Measurements from ENCODE around the gene MAN1C1. TPM values are rescaled to one million over a fixed set of nuclear protein-coding genes. Genes with fewer than 3 reads are reported as not detected.
"Not testable (repeated sequence)": the region's sequence is repeated elsewhere in the genome, so short reads cannot be mapped to it uniquely, and the experiment has no call there.

The MAN1C1 gene
- total RNA-seq, 1 donor from 2014 or later, result 22.6 TPM

DNA sequence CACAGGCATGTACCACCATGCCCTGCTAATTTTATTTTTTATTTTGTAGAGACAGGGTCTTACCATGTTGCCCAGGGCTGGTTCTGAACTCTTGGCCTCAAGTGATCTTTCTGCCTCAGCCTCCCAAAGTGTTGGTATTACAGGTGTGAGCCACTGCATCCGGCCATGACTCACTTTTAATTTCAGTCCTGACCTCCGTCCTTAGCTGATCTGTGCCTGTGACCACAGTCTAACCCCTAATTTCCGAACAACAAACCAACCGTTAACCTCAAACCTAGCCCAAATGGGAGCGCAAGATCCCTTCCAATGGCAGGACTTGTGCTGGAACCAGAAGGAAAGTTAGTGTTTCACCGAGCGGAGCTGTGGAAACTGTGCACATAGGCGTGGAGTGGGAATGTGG, 29.3 kb upstream of the MAN1C1 start:
- Mint-ChIP-seq H3K27ac (ENCODE audit: unreplicated experiment) (no peak overlapping the region), H3K36me3 (ENCODE audit: low read depth) (no peaks in the 10 kb centered on the region), H3K4me1 (peaks cover 11% of the 10 kb centered on the region), H3K27me3 (ENCODE audit: low read depth) (no peaks in the 10 kb centered on the region), H3K9me3 (no peaks in the 10 kb centered on the region), H3K4me3 (no peak overlapping the region)
- no peak for DNase-seq (ENCODE audit: low read depth, low spot score)
- TF ChIP-seq, protein P1, sequence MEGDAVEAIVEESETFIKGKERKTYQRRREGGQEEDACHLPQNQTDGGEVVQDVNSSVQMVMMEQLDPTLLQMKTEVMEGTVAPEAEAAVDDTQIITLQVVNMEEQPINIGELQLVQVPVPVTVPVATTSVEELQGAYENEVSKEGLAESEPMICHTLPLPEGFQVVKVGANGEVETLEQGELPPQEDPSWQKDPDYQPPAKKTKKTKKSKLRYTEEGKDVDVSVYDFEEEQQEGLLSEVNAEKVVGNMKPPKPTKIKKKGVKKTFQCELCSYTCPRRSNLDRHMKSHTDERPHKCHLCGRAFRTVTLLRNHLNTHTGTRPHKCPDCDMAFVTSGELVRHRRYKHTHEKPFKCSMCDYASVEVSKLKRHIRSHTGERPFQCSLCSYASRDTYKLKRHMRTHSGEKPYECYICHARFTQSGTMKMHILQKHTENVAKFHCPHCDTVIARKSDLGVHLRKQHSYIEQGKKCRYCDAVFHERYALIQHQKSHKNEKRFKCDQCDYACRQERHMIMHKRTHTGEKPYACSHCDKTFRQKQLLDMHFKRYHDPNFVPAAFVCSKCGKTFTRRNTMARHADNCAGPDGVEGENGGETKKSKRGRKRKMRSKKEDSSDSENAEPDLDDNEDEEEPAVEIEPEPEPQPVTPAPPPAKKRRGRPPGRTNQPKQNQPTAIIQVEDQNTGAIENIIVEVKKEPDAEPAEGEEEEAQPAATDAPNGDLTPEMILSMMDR (conservative IDR thresholded peaks at IDR 0.05), result no peak

DNA sequence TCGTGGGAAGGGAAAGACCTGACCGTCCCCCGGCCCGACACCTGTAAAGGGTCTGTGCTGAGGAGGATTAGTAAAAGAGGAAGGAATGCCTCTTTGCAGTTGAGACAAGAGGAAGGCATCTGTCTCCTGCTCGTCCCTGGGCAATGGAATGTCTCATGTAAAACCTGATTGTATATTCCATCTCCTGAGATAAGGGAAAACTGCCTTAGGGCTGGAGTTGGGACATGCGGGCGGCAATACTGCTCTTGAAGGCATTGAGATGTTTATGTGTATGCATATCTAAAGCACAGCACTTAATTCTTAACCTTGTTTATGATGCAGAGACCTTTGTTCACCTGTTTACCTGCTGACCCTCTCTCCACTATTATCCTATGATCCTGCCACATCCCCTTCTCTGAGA, 28.4 kb upstream of the MAN1C1 start:
- not testable (repeated sequence) for H3K36me3 Mint-ChIP-seq (ENCODE audit: low read depth); H3K27me3 Mint-ChIP-seq (ENCODE audit: low read depth); H3K27ac Mint-ChIP-seq (ENCODE audit: unreplicated experiment); H3K4me3 Mint-ChIP-seq; DNase-seq (ENCODE audit: low read depth, low spot score); H3K9me3 Mint-ChIP-seq
- peaks cover 11% of the 10 kb centered on the region for H3K4me1 Mint-ChIP-seq

DNA sequence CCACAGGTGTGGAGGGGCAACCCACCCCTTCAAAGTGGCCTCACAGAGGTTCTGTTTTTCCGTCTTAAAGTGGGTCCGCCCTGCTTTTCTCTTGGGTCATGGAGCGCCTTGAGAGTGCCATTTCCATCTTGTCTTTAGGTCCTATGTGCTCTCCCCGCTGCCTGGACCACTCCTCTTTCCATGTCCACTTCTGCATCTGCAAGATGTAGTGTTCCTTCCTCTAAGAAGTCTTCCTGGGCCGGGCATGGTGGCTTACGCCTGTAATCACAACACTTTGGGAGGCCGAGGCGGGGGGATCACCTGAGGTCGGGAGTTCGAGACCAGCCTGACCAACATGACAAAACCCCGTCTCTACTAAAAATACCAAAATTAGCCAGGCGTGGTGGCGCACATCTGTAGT, 27.8 kb upstream of the MAN1C1 start:
- H3K9me3 Mint-ChIP-seq; H3K4me3 Mint-ChIP-seq; DNase-seq (ENCODE audit: low read depth, low spot score); H3K27me3 Mint-ChIP-seq (ENCODE audit: low read depth); H3K27ac Mint-ChIP-seq (ENCODE audit: unreplicated experiment); H3K36me3 Mint-ChIP-seq (ENCODE audit: low read depth): not testable (repeated sequence)
- H3K4me1 Mint-ChIP-seq, result peaks cover 11% of the 10 kb centered on the region

DNA sequence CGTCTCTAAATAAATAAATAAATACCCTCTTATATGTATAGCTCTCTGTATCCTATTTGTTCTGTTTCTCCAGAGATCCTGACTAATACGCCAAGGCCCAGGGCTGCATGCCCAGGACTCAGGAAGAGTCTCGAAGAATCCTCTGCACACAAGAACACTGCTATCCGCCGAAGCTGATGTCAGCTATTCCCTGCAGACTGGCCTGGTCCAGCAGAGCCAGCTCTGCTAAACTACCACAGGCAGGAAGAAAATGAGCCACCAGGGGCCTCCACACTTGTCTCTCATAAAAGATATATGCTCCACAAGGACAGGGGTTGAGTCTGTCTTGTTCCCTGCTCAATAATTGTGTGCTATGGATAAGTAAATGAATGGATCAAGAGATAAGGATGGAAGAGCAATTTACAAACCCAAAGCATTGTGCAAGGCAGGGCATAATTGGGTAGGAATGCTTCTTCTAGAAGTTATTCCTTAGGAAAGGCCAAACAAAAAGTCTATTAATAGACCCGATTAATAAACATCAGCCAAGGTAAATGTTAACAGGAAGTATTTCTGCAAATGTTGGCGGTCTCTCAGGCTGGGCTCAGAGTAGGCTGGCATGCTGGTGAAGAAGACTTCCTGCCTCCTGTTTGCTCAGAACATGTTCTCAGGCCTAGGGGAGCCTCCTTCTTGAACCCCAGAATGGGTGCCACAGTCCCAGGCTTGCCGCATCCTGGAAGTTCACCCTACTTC, 26.3 kb upstream of the MAN1C1 start:
- H3K4me1 Mint-ChIP-seq, result peaks cover 5% of the 10 kb centered on the region
- H3K9me3 Mint-ChIP-seq, result peaks cover 5% of the 10 kb centered on the region
- no peak overlapping the region for H3K27ac Mint-ChIP-seq (ENCODE audit: unreplicated experiment)
- DNase-seq (ENCODE audit: low read depth, low spot score), result no peak
- no peak overlapping the region for H3K4me3 Mint-ChIP-seq
- peaks cover 4% of the 10 kb centered on the region for H3K27me3 Mint-ChIP-seq (ENCODE audit: low read depth)
- H3K36me3 Mint-ChIP-seq (ENCODE audit: low read depth), result no peaks in the 10 kb centered on the region
- TF ChIP-seq, protein P1 (conservative IDR thresholded peaks at IDR 0.05), result peak; percentile 34

DNA sequence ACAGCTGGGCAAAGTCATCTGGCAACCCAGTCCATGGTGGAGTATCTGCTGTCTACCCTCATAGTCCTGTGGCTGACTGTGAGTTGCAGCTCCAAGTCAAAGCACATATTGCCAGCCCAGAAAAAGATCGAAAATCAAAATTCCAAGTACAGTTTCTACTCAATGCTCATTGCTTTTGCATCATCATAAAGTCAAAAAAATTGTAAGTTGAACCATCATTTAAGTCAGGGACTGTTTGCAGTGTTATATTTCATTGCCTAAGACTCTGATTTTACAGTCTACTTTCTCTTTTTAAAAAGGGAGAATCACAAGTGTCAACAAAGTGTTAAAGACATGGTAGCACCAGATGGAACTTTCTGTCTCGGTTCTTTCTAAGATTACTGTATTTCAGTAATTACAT, 22.7 kb upstream of the MAN1C1 start:
- Mint-ChIP-seq H3K27ac (ENCODE audit: unreplicated experiment) (no peak overlapping the region), H3K27me3 (ENCODE audit: low read depth) (peaks cover 4% of the 10 kb centered on the region), H3K4me3 (no peak overlapping the region), H3K9me3 (peaks cover 5% of the 10 kb centered on the region), H3K36me3 (ENCODE audit: low read depth) (no peaks in the 10 kb centered on the region), H3K4me1 (peaks cover 5% of the 10 kb centered on the region)
- DNase-seq (ENCODE audit: low read depth, low spot score), result no peak
- TF ChIP-seq, protein P1 (conservative IDR thresholded peaks at IDR 0.05), result no peak

DNA sequence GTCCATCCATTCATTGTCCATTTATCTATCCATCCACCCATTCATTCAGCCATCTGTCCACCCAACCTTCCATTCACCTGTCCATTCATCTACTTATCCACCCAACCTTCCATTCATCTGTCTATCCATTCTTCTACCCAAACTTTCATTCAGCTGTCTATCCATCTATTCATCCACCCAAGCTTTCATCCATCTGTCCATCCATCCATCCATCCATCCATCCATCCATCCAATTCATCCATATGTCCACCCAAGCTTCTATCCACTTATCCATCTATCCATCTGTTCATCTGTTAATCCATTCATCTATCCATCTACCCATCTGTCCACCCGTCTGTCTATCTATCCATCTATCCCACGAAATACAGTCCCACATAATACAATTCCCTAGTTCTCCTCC, 21.6 kb upstream of the MAN1C1 start:
- peaks cover 5% of the 10 kb centered on the region for H3K4me1 Mint-ChIP-seq
- no peak overlapping the region for H3K4me3 Mint-ChIP-seq
- TF ChIP-seq, protein P1 (conservative IDR thresholded peaks at IDR 0.05), result no peak
- H3K36me3 Mint-ChIP-seq (ENCODE audit: low read depth), result no peaks in the 10 kb centered on the region
- H3K27ac Mint-ChIP-seq (ENCODE audit: unreplicated experiment), result no peak overlapping the region
- H3K27me3 Mint-ChIP-seq (ENCODE audit: low read depth), result peaks cover 4% of the 10 kb centered on the region
- no peak for DNase-seq (ENCODE audit: low read depth, low spot score)
- peaks cover 5% of the 10 kb centered on the region for H3K9me3 Mint-ChIP-seq

DNA sequence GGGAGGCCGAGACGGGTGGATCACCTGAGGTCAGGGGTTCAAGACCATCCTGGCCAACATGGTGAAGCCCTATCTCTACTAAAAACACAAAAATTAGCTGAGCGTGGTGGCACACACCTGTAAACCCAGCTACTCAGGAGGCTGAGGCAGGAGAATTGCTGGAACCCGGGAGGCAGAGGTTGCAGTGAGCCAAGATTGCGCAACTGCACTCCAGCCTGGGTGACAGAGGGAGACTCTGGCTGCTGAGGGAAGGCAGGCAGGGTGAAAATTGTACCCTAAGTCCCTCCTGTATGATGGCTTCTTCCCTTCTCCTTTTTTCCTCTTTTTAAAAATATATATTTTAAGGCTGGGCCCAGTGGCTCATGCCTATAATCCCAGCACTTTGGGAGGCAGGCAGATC, 19.9 kb upstream of the MAN1C1 start:
- not testable (repeated sequence) for H3K4me3 Mint-ChIP-seq; H3K36me3 Mint-ChIP-seq (ENCODE audit: low read depth); H3K9me3 Mint-ChIP-seq; H3K27ac Mint-ChIP-seq (ENCODE audit: unreplicated experiment); H3K4me1 Mint-ChIP-seq; DNase-seq (ENCODE audit: low read depth, low spot score); H3K27me3 Mint-ChIP-seq (ENCODE audit: low read depth)

Measured in neural crest cell (in vitro differentiated cells).